Neuronal stem cell (in vitro differentiated cells): ENCODE results near the gene FXYD5.

Experiments
- DNase-seq: peaks from one replicate; pipeline ENCODE4 v3.0.0-alpha.2; 2013; ENCODE audit warnings: low spot score
- H2AFZ ChIP-seq: one replicate; pipeline ENCODE4 v1.6.1; 2013; ENCODE audit warnings: mild to moderate bottlenecking, low read length, inconsistent platforms
- H2AK5ac ChIP-seq: 2 replicates; pipeline ENCODE4 v1.6.1; 2013; ENCODE audit warnings: low read depth, mild to moderate bottlenecking, inconsistent platforms, low read length, moderate library complexity, mixed read lengths
- H2BK120ac ChIP-seq: 2 replicates; pipeline ENCODE4 v1.6.1; 2013; ENCODE audit warnings: low read depth, mild to moderate bottlenecking, inconsistent platforms, low read length, moderate library complexity, mixed read lengths
- H2BK12ac ChIP-seq: one replicate; pipeline ENCODE4 v1.6.1; 2013; ENCODE audit warnings: low read length, inconsistent platforms
- H2BK15ac ChIP-seq: 2 replicates; pipeline ENCODE4 v1.6.1; 2013; ENCODE audit warnings: mild to moderate bottlenecking, low read length, inconsistent platforms, mixed read lengths
- H2BK5ac ChIP-seq: one replicate; pipeline ENCODE4 v1.6.1; 2013; ENCODE audit warnings: inconsistent platforms, mild to moderate bottlenecking, low read length, moderate library complexity
- H3K14ac ChIP-seq: one replicate; pipeline ENCODE4 v1.6.1; 2013; ENCODE audit warnings: low read length, inconsistent platforms
- H3K18ac ChIP-seq: 2 replicates; pipeline ENCODE4 v1.6.1; 2013; ENCODE audit warnings: low read length, inconsistent platforms
- H3K23ac ChIP-seq: 2 replicates; pipeline ENCODE4 v1.6.1; 2013; ENCODE audit warnings: low read depth, mild to moderate bottlenecking, mixed read lengths, low read length, inconsistent platforms; ENCODE audit not compliant: poor library complexity
- H3K27ac ChIP-seq: replicated peaks from 3 replicates; pipeline ENCODE4 v1.5.1; 2013; ENCODE audit warnings: low read length, inconsistent platforms
- H3K27me3 ChIP-seq, 3 experiments: 2 replicates each; pipeline ENCODE4 v1.6.1; 2013; ENCODE audit warnings: low read length in 3 of 3, mild to moderate bottlenecking in 2 of 3, inconsistent platforms in 1 of 3, low read depth in 1 of 3, mixed read lengths in 1 of 3, moderate library complexity in 1 of 3; ENCODE audit not compliant: control insufficient read depth in 3 of 3, insufficient read depth in 3 of 3
- H3K36me3 ChIP-seq, 2 donors: replicated peaks in 1 of 2; 2 replicates each; pipeline ENCODE4 v1.6.1; 2013; ENCODE audit warnings: low read length in 2 of 2; ENCODE audit not compliant: control insufficient read depth in 2 of 2, insufficient read depth in 2 of 2
- H3K4ac ChIP-seq: 2 replicates; pipeline ENCODE4 v1.6.1; 2013; ENCODE audit warnings: inconsistent platforms, mild to moderate bottlenecking, low read length, moderate library complexity
- H3K4me1 ChIP-seq, 2 donors: 1 replicate in 1 of 2; 2 replicates in 1 of 2; pipeline ENCODE4 v1.6.1; 2013; ENCODE audit warnings: low read length in 2 of 2, low read depth in 1 of 2; ENCODE audit not compliant: control insufficient read depth in 2 of 2, insufficient read depth in 1 of 2
- H3K4me2 ChIP-seq: one replicate; pipeline ENCODE4 v1.6.1; 2013; ENCODE audit warnings: mild to moderate bottlenecking, low read length, inconsistent platforms; ENCODE audit not compliant: insufficient read depth, poor library complexity, severe bottlenecking
- H3K4me3 ChIP-seq, 2 donors: 2 replicates each; pipeline ENCODE4 v1.5.1; 2013; ENCODE audit warnings: low read length in 2 of 2, mild to moderate bottlenecking in 2 of 2, inconsistent platforms in 1 of 2, moderate library complexity in 1 of 2
- H3K79me1 ChIP-seq: one replicate; pipeline ENCODE4 v1.6.1; 2013; ENCODE audit warnings: low read depth, mild to moderate bottlenecking, inconsistent platforms, low read length, moderate library complexity
- H3K9ac ChIP-seq: one replicate; pipeline ENCODE4 v1.6.1; 2013; ENCODE audit warnings: mild to moderate bottlenecking, low read depth, low read length, inconsistent platforms; ENCODE audit not compliant: poor library complexity
- H3K9me3 ChIP-seq, 2 donors: replicated peaks in 1 of 2; 2 replicates each; pipeline versions ENCODE3 to v1.6.1; 2013; ENCODE audit warnings: low read length in 2 of 2, mild to moderate bottlenecking in 2 of 2, inconsistent platforms in 1 of 2, low read depth in 1 of 2, mixed read lengths in 1 of 2, moderate library complexity in 1 of 2; ENCODE audit not compliant: control insufficient read depth in 2 of 2, insufficient read depth in 1 of 2
- H4K8ac ChIP-seq: one replicate; pipeline ENCODE4 v1.6.1; 2013; ENCODE audit warnings: low read depth, mild to moderate bottlenecking, inconsistent platforms, low read length, moderate library complexity
- H4K91ac ChIP-seq: one replicate; pipeline ENCODE4 v1.6.1; 2013; ENCODE audit warnings: low read length, low read depth, mild to moderate bottlenecking, inconsistent platforms; ENCODE audit not compliant: poor library complexity
- WGBS, 2 donors: extraction: QIAGEN DNeasy Blood & Tissue Kit; methylation state at CpG; one replicate each; pipeline ENCODE4 v1.1.7; 2013; ENCODE audit warnings: missing lambda C conversion rate in 2 of 2, mixed read lengths in 1 of 2; ENCODE audit not compliant: insufficient read length in 2 of 2, insufficient replicate concordance in 1 of 2; ENCODE audit errors: extremely low coverage in 2 of 2; 5-methylcytosine and 5-hydroxymethylcytosine counted together

Gene FXYD5

GRCh38 chr19:35106291-35106583 is 48.3 kb upstream of the FXYD5 start:
- Histone ChIP-seq H4K8ac (no peak overlapping the region), H3K23ac (peak overlapping the region; percentile 44), H2BK120ac (no peak overlapping the region), H3K79me1 (no peaks in the 10 kb centered on the region), H2AFZ (no peak overlapping the region), H3K4me1 (peaks cover 0 to 5% of the 10 kb centered on the region in 2 donors), H3K4me3 (no peak overlapping the region), H2BK15ac (peak overlapping the region; percentile 65), H3K9me3 (no peaks in the 10 kb centered on the region), H3K4me2 (no peak overlapping the region), H3K4ac (no peak overlapping the region), H3K36me3 (no peaks in the 10 kb centered on the region), H3K27ac (no peak overlapping the region), H2BK12ac (no peak overlapping the region), H3K9ac (no peak overlapping the region), H2BK5ac (no peak overlapping the region), H3K14ac (no peak overlapping the region), H3K18ac (peak overlapping the region; percentile 2), H2AK5ac (peak overlapping the region; percentile 68), H3K27me3 (peaks cover 0 to 6% (median 0%) of the 10 kb centered on the region in 3 experiments), H4K91ac (no peak overlapping the region)
- no peak for DNase-seq
- no CpG with 5 or more reads among the region's 9 CpGs for WGBS, 2 donors

DNA sequence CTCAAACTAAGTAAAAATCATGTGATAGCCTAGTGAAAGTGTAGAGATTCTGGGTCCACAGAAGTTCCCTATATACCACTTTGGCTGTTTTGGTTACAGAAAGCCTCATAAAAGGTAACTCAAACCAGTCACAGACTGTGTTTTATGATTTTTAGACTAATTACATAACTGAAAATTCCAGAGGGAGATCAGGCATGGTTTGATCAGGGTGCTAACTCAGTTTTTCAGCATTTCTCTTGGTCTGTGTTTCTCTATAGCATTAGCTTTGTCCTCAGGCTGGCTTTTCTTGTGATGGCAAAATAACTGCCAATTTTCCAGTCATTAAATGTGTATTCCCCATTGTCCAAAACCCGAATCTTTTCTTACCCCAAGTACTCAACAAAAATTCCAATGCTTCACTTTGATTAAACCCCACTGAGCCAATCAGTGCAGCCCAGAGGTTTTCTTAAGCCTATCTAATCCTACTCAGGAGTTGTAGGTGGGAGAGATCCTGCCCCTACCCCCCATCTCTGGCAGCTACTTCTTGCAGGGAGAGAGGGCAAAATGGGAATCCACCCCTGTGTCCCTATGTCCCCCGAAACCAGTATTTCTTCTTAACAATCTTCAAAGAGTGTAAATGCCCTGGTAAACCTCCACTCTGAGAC is 47.5 kb upstream of the FXYD5 start:
- Histone ChIP-seq H3K9ac (no peak overlapping the region), H2BK120ac (no peak overlapping the region), H3K27me3 (peaks cover 0 to 6% (median 0%) of the 10 kb centered on the region in 3 experiments), H3K4me2 (no peak overlapping the region), H3K27ac (no peak overlapping the region), H3K4ac (no peak overlapping the region), H3K9me3 (no peaks in the 10 kb centered on the region), H4K8ac (no peak overlapping the region), H2BK12ac (no peak overlapping the region), H4K91ac (no peak overlapping the region), H3K36me3 (no peaks in the 10 kb centered on the region), H3K79me1 (no peaks in the 10 kb centered on the region), H3K18ac (no peak overlapping the region), H3K23ac (no peak overlapping the region), H2BK15ac (no peak overlapping the region), H3K4me3 (no peak overlapping the region), H2AFZ (no peak overlapping the region), H2AK5ac (no peak overlapping the region), H3K4me1 (peaks cover 0 to 5% of the 10 kb centered on the region in 2 donors), H2BK5ac (no peak overlapping the region), H3K14ac (no peak overlapping the region)
- no peak for DNase-seq
- WGBS, 2 donors, result no CpG with 5 or more reads among the region's 2 CpGs

- H3K4me2 ChIP-seq, result no peak overlapping the region
- peaks cover 0 to 6% (median 0%) of the 10 kb centered on the region in 3 experiments for H3K27me3 ChIP-seq
- H3K4me3 ChIP-seq, result no peak overlapping the region
- no peaks in the 10 kb centered on the region for H3K79me1 ChIP-seq
- H3K4ac ChIP-seq, result no peak overlapping the region
- H3K14ac ChIP-seq, result no peak overlapping the region
- no peak overlapping the region for H4K91ac ChIP-seq
- DNase-seq, result no peak
- no peaks in the 10 kb centered on the region for H3K36me3 ChIP-seq
- no peaks in the 10 kb centered on the region for H3K9me3 ChIP-seq
- peaks cover 0 to 5% of the 10 kb centered on the region in 2 donors for H3K4me1 ChIP-seq
- no peak overlapping the region for H2BK120ac ChIP-seq
- no peak overlapping the region for H2BK5ac ChIP-seq
- H3K27ac ChIP-seq, result no peak overlapping the region
- no peak overlapping the region for H3K9ac ChIP-seq
- H3K23ac ChIP-seq, result no peak overlapping the region
- H2AFZ ChIP-seq, result no peak overlapping the region
- peak overlapping the region; percentile 4 for H4K8ac ChIP-seq
- H2BK12ac ChIP-seq, result no peak overlapping the region
- no peak overlapping the region for H2BK15ac ChIP-seq
- no peak overlapping the region for H3K18ac ChIP-seq
- no CpG with 5 or more reads among the region's 5 CpGs for WGBS, 2 donors
- H2AK5ac ChIP-seq, result no peak overlapping the region
Observed at GRCh38 chr19:35107545-35107944, 47.0 kb upstream of the FXYD5 start.

- WGBS, 2 donors, result no CpG with 5 or more reads among the region's 11 CpGs
Observed at GRCh38 chr19:35108730-35109129, 45.8 kb upstream of the FXYD5 start.

More at GRCh38 chr19:35108730-35109129, 45.8 kb upstream of the FXYD5 start:
- Histone ChIP-seq H3K23ac (peak overlapping the region; percentile 75), H2BK5ac (no peak overlapping the region), H4K91ac (no peak overlapping the region), H3K27ac (no peak overlapping the region), H3K36me3 (no peaks in the 10 kb centered on the region), H2AK5ac (peak overlapping the region; percentile 92), H3K4me3 (no peak overlapping the region), H2BK15ac (peak overlapping the region; percentile 69), H4K8ac (no peak overlapping the region), H3K18ac (peak overlapping the region; percentile 87), H2BK120ac (peak overlapping the region; percentile 97), H3K4me2 (no peak overlapping the region), H3K9ac (no peak overlapping the region), H3K4me1 (peaks cover 0 to 5% of the 10 kb centered on the region in 2 donors), H2AFZ (no peak overlapping the region), H2BK12ac (peak overlapping the region; percentile 99), H3K9me3 (no peaks in the 10 kb centered on the region), H3K4ac (peak overlapping the region; percentile 56), H3K27me3 (peaks cover 0 to 6% (median 0%) of the 10 kb centered on the region in 3 experiments), H3K79me1 (no peaks in the 10 kb centered on the region), H3K14ac (no peak overlapping the region)
- DNase-seq, result no peak
